Left renal cortex interstitium (tissue), 4 donors: ENCODE data around the gene CCDC6. TPM values are rescaled to one million over a fixed set of nuclear protein-coding genes. Genes with fewer than 3 reads are reported as not detected.
"Not testable (repeated sequence)": the region's sequence is repeated elsewhere in the genome, so short reads cannot be mapped to it uniquely, and the experiment has no call there.

Source experiments
- DNase-seq, 4 donors: peaks; one replicate each; pipeline ENCODE4 v3.0.0-alpha.2; 2013; ENCODE audit warnings: low read depth in 4 of 4, low spot score in 2 of 4, missing footprints in 1 of 4
- polyA plus RNA-seq, 4 donors: library from polyadenylated mRNA; unstranded; fragments of 120-200 nt; gene quantifications; one replicate each; pipeline ENCODE4 v1.2.1, GENCODE V29; 2013; ENCODE audit not compliant: insufficient read length in 4 of 4

Gene CCDC6
- polyA plus RNA-seq = 10 to 100 TPM; 35.2 to 43.1 (median 39.6) TPM

DNA sequence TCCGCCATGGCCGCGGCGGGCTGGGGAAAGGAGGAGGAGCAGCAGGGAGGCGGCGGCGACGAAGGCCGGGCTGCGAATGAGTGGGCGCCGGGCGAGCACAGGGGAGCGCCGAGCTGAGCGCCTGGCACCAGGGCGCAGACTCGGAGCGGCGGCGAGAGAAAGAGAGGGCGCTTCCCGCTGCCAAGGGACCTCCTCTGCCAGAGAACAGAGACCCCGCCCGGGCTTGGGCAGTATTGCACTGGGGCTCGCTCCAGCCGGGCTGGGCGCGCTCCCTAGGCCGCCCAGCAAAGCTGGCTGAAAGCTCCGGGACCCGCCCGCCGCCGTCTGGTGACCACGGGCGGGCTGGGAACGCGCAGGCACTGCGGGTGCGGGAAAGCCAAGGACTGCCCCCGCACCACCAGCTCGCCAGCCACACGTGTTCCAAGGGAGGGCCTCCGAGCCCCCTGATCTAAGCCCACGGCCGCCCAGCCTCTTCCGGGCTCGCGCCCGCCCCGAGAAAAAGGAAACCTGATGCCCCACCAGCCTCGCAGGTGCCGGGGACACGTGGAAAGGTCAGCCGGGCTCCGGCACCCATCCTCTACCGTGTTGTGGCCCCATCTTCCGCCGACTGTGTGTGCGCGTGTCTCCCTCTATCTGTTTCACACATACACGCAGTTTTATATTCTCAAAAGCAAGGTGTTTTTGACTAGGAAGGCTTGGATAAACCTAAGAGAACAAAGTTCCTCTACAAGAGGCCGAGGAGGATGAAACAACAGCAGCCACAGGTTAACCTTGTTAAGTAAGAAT lies at the start of gene CCDC6:
TSS of gene CCDC6 (minus strand) at position 140 of the 786 bp plus-strand sequence. CDS start at position 8, 132 bp downstream.
- peak; percentile 67 to 85 (median 76) for DNase-seq

DNA sequence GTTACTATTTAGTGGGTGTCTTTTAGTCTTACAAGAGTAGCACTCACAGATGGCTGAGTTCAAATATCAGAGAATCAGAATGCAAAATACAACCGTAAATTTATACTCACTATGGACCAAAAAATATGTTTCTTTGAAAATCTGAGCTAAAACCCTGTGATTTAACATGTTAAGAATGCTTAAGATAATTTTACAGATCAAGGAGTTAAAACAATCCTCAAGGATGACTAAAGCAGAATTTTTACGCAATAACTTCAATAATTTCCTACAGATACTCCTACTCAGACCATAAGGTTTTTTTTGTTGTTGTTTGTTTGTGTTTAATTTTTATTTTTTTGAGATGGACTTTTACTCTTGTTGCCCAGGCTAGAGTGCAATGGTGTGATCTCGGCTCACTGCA lies 47.9 kb upstream of the CCDC6 start:
- DNase-seq = no peak

DNA sequence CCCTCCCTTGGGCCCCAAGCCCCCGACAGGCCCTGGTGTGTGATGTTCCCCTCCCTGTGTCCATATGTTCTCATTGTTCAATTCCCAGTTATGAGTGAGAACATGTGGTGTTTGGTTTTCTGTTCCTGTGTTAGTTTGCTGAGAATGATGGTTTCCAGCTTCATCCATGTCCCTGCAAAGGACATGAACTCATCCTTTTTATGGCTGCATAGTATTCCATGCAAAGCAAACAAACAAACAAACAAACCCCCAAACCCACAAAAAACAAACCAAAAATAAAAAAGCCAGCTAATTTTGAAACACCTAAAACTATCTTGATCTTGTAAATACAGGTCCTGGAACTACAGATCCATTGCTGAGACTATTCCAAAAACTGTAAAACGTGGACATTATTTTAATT lies 47.4 kb upstream of the CCDC6 start:
- DNase-seq = not testable (repeated sequence)

DNA sequence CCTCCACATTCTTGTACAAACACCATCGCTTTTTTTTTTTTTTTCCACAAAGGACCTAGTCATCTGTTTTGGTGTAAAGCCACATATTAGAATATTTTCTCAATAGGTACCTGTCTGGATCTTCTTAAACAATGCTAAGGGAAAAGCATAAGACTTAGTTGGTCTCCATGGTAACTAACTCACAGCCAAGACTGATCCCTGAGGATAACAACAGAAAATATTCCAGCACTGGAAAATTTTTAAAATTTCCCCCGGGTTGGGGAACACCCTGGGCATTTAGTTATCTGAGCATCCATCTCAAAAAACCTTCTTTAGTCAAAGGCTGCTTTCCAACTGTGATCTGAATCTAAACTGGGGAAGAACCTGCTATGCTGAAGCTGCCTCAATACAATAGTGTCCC lies 43.7 kb upstream of the CCDC6 start:
- no peak for DNase-seq

DNA sequence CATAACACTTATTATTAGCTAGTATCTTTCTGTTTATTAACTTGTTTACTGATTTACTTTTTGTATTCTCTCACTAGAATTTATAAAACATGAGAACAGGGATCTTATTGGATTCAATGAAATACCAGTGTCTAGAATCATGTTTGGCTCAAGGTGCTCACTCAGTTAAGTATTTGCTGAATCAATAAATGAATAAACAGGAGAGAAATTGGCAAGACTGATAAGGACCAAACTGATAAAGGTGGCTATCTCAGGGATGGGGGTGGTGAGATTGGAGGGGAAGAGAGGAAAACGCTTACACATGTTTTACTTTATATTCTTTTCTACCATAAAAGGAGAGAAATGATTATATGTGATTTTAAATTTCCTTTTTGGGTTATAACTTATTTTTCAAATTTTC lies 43.3 kb upstream of the CCDC6 start:
- no peak for DNase-seq

DNA sequence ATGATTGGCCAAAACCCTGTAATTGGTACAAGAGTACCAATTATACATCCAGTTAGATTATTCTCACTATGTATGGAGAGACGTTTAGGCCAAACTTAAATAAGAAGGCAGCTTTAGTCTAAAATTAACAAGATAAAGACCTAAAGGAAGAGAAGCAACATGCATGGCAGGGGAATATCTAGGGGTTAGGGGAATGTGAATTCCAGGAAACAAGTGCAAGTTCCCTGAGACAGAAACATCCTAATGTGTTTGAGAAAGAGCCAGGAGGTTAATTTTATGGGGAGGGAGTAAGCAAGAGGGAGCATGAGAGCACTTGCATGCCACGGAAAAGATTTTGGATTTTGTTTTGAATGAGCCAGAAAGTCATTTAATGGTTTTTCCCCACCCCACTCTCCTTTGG lies 39.6 kb upstream of the CCDC6 start:
- no peak for DNase-seq

DNA sequence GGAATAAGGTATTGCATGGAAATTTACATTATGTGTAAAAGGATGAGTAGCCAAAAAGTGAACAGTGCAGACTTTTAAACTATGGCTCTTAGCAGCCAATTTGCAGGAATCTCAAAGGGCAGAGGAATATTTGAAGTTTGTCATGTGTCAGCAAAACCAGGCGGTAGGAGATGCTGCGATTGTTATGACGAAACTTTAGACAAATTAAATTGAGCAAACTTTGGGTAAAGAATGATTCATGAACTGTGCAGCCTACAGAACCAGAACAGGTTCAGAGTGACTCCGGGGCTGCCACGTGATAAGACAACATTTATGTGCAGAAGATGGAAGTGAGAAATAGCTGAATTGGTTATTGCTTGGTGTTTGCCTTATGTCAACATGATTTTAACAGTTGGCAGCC lies 39.2 kb upstream of the CCDC6 start:
- DNase-seq = no peak

DNA sequence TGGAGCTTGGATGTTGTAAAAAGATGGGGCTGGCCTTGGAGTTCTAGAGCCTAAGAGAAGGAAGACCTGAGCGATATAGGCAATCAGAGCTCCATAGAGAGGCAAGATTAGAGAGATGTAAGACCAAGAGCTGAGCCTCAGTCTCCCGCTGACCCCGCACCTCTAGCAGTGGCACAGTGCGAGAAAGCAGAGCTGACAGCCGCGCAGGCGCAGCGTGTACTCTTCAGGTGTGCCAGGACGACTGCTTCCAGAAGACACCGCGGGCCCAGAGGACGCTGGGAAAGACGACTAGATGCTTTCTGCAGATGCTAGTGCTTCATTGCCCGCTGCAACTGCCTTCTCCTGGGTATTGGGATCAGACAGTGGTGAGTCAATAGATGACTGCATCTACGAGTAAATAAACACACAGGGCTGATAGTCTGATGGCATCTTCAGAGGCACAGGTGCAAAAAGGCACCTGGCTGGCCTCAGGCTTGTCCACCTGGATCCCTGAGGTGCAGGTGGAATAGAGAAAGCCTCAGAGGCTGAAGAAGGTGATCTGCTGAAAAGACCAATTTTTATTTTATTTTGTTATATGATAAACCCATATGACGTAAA lies 38.1 kb upstream of the CCDC6 start:
- no peak for DNase-seq

DNA sequence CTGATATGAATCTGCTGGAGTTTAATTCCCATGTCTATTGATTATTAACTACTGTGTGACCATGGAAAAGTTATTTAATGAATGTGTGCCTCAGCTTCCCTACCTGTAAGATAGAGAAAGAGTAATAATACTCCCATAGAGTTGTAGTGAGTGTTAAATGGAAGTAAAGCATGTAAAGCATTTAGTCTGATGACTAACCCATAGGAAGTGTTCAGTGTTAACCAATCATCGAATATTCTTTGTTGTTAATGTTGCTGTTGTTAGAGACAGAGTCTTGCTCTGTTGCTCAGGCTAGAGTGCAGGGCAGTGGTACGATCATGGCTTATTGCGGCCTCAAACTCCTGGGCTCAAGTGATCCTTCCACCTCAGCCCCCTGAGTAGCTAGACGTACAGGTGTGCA lies 36.2 kb upstream of the CCDC6 start:
- DNase-seq = no peak

DNA sequence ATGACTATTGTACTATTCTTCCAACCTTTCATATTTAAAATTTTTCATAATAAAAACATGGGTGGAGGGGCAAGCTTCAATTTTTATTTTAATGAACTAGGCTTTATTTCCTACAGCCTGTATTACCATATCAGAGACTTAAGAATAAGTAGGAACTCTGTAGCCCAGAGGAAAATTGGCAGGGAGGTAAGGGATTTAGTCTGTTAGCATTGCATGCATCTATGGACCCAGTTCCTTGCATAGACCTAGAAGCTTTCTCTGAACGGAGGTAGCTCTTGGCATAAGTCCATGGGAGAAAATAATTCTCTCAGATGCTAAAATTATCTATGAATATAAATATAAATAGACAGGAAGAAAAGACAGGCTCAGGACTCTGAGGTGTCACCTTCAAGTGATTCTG lies 31.4 kb upstream of the CCDC6 start:
- no peak for DNase-seq

DNA sequence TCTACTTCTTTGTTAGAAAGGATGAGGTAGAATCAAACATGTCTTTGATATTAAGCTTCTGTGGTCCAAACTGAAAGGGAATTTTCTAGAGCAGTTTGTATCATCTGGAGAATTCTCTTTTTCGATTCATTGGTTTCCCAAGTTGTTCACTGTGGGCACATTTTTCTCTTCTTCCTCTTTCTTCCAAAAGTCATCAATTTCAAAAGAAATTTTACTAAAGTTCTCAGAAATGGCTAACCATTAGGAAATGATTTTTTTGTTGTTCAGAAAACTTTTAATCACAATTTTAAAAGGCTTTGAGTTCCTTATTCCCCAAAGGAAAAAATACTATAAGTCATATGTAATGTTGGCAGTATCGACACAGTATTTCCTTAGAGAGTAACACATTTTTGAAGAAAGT lies 28.3 kb upstream of the CCDC6 start:
- DNase-seq = no peak

DNA sequence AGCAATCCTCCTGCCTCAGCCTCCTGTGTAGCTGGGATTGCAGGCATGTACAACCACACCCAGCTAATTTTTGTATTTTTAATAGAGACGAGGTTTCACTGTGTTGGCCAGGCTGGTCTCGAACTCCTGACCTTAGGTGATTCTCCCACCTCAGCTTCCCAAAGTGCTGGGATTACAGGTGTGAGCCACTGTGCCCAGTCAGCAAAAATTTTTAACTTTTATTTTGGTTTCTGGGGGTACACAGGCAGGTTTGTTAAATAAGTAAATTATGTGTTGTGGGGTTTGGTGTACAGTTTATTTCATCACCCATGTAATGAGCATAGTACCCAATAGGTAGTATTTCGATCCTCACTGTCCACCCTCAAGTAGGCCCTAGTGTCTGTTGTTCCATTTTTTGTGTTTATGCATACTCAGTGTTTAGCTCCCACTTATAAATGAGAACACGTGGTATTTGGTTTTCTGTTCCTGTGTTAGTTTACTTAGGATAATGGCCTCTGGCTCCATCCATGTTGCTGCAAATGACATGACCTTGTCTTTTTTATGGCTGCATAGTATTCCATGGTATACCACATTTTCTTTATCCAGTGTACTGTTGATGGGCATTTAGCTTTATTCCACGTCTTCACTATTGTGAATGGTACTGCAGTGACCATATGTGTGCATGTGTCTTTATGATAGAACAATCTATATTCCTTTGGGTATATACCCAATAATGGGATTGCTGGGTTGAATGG lies 24.6 kb upstream of the CCDC6 start:
- not testable (repeated sequence) for DNase-seq

DNA sequence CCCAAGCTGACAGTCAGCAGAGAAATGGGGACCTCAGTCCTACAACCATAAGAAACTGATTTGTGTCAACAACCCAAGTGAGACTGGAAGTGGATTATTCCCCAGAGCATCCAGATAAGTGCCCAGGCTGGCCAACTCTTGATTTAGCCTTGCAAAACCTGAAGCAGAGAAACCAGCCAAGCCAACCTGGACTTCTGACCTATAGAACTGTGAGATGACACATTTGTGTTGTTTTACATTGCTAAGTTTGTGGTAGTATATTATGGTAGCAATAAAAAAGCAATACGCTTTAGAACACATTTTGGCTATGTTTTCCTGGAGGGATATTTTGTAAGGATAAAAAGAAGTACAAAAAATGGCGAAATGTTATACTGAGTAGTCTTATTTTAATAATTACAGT lies 19.7 kb upstream of the CCDC6 start:
- no peak for DNase-seq

DNA sequence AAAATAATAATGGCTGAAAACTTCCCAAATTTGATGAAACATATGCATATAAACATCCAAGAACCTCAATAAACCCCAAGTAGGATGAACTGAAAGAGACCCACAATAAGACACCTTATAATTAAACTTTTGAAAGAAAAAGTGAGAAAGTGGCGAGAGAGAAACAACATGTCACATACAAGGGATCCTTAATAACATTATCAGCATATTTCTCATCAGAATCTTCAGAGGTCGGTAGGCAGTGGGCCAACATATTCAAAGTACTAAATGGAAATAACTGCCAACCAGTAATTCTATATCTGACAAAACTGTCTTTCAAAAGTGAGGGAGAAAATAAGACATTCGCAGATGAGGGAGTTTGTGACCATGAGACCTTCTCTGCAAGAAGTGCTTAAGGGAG lies 16.6 kb upstream of the CCDC6 start:
- DNase-seq = no peak

DNA sequence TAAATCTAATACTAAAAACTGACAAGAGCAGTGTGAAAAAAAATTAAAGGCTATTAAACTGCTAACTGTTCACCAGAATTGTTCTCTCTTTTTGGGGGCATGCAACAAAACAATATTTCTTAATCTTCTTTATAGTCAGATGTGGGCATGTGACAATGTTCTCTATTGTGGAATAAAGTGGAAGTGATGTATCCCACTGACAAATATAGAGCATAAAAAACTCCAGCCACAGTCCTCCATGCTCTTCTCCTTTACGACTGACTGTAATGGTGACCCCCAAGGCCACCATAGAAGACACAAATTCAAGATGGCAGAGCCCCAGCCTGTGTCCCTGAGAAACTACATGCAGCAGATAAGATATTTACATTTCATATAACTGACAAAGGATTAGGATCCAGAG lies 11.6 kb upstream of the CCDC6 start:
- DNase-seq = no peak

DNA sequence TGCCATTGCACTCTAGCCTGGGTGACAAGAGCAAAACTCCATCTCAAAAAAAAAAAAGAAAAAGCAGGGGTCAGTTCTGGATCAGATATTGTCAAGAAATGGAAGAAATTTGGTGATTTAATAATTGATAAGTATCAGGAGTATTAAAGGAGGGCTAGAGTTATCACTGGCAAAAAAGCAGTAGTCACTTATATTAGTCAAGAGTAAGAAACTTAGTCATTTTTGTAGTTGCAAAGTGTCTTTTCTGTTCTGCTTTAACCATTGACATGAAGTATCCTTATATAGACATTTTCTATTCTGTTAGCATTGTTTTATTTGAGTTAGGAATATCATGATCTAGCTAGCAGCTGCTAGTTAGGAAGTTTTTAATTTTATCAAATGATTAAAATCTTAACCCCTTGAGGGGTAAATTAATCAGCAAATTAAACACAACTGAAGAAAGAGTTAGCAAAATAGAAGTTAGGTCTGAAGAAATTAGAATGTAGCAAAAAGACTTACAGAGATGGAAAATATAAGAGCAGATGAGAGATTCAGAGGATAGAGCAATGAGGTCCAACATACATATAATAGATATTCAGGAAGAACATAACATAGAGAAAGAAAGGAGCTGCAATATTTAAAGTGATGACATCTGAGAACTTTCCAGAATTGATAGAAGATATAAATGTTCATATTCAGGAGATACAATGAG lies 7.3 kb upstream of the CCDC6 start:
- no peak for DNase-seq

DNA sequence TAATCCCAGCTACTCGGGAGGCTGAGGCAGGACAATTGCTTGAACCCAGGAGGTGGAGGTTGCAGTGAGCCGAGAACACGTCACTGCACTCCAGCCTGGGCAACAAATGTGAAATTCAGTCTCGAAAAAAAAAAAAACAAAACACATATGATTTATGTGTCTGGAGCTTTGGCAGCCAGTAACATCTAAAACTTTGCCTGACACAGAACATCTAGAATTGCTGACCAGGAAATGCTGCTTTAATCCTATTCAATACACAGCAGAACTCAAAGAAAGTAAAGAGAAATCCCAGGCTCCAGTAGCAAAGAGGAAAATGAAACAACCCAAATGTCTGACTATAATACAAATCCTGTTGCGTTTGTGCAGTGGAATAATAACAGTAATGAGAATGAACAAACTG lies 4.5 kb upstream of the CCDC6 start:
- no peak for DNase-seq

DNA sequence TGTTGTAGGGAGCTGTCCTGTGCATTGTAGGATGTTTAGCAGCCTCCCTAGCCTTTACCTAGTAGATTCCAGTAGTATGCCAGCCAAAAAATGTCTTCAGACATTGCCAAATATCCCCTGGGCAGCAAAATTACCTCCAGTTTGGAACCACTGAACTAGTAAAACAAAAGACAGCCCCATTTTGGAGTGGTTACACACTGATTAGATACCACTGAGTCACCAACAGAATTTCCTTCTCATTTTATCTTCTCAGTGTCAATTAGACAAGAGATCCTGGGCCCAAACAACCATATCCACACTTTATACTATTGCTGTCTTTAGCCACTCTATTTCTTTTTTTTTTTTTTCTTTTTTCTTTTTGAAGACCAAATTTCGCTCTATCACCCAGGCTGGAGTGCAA lies 3.5 kb upstream of the CCDC6 start:
- no peak for DNase-seq

DNA sequence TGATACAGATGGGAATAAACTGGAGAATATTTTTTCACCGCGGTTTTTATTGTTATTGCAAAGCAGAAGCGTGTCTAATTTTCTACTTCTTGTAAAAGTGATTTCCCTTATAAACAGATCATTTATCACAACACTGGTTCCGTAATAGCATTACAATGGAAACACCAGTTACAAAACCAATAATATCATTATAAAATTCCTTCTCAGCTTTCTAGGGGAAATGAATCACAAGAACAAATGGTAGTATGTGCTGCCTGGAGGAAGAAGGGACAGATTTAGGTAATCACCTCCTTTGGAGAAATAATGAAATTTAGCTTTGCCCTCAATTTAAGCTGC lies 2.4 kb upstream of the CCDC6 start:
- no peak for DNase-seq

DNA sequence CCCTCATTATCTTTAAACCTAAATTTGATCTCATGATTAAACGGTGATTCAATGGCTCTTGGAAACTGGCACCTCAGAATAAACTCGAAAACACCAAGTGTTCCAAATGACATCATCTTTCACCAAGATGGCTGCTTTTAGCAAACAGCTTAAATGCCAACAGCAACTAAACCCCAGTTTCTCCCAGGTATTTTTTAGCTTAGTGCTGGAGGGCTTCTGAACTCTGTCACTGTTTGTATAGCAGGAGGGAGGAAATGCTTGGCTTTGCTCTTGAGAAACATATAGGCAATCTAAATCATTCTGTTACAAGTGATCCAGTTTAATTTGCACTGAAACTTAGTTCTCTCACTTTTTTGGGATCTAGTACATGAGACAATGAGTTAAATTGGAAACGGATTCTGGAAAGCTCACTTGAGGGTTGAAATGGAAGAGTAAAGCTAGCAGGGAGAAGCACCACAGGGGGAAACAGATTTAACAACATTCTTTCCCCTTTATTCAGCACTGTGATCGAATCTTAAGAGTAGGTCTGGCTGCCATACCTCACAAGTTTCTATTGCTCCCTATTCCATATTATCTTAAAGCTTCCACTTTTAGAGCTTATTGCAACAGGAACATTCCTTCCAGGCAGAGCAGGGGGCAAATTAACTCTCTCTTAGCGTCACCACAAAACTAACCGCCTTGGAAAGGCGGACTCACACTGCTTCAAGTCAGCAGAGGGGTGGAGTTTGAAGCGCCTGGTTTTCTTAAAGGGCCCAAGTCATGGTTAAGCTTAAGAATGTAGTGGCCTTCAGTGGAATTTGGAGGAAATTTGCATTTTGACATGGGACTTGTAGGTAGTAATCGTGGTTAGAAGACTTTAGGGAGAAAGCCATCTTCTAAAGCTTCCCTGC lies 1.8 kb upstream of the CCDC6 start:
- DNase-seq = peak in 3 of 4 donors; percentile 61 to 81 (median 62)
